T1000 (cell line): Measurements from ENCODE around the gene CACNA1C.
"Not testable (repeated sequence)": the region's sequence is repeated elsewhere in the genome, so short reads cannot be mapped to it uniquely, and the experiment has no call there.

Experiments
- DNase-seq: peaks from one replicate; lab custom pipeline; 2025; ENCODE audit warnings: mixed read lengths; lab: John Stamatoyannopoulos, UW

The CACNA1C gene

GRCh38 chr12:2076196-2076570 lies 23.4 kb downstream of the CACNA1C start:
- no peak for DNase-seq

DNA sequence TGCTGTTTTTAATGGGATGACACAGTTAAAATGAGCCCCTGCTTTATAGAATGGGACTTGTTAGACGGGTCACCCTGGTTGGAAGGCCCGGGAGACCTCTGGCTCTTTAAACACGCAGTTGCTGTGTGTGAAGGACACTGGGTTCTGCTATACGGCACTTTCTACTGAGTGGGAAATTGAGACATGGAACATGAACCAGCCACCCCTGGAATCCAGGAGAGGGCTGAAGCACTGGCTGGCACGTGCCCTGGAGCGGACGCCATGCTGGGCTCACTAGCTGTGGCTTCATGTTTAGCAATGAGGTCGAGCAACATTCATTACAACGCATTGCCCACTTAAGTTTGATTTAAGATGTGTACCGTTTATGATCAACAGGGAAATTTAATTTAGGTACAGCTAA lies 23.9 kb downstream of the CACNA1C start:
- DNase-seq: no peak

DNA sequence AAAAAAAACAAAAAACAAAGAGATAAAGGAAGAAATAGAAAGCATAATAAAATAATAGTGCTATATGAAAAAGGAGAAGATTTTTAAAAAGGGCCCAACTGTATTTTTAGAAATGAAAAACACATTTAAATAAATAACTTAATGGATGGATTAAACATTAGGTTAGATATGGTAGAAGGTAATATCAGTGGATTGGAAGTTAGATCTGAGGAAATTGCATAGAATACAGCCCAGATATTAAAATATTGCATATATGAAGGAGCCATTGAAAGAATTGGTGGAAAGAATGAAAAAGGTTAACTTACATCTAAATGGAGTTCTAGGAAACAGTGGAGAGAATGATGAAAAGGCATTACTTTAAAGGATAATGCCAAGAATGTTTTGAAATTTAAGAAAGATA lies 27.8 kb downstream of the CACNA1C start:
- no peak for DNase-seq

- no peak for DNase-seq
Observed at GRCh38 chr12:2082321-2082720, 29.5 kb downstream of the CACNA1C start.

GRCh38 chr12:2083008-2083407 lies 30.2 kb downstream of the CACNA1C start:
- no peak for DNase-seq

GRCh38 chr12:2083561-2083960 lies 30.8 kb downstream of the CACNA1C start:
- no peak for DNase-seq

- DNase-seq: peak; percentile 58
Observed at GRCh38 chr12:2084553-2085296, 31.9 kb downstream of the CACNA1C start.

- DNase-seq: no peak
Observed at GRCh38 chr12:2092354-2092753, 39.6 kb downstream of the CACNA1C start.

GRCh38 chr12:2092890-2093289 lies 40.1 kb downstream of the CACNA1C start:
- DNase-seq: peak; percentile 88

DNA sequence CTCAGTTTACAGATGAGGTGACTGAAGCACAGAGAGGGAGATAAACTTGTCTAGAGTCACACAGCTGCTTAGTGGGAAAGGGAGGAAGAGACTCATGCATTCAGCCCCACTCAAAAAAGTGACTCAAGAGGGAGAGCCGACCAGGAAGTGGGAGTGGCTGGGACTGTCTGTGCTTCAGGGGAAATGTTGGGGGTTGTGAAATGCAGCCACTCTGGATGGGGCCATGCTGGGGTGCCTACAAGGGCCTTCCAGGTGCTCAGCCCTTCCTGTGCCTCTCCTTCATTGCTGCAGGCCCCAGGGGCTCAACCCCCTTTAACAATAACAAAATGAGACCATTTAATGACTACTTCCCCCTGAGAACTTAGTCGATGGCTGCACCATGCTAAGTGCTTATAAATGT lies 41.8 kb downstream of the CACNA1C start:
- DNase-seq: no peak

DNA sequence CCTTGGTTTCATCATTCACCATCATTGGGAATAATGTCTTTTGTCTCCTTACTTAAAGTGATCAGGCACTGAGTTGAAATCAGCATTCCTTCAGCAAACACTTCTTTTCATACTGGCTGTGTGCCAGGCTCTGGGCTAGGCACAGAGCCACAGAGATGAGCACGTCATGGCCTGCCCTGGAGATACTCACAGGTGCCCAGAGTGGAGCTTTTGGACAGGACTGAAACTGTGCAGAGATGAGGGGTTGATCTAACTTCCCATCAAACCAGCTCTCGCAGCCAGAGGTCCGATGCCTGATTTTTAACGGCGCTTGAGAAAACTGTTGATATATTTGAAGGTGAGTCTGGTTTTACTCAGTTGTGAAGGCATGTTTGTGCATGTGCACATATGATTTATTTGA lies 43.1 kb downstream of the CACNA1C start:
- DNase-seq: no peak

GRCh38 chr12:2097617-2098016 lies 44.8 kb downstream of the CACNA1C start:
- DNase-seq: no peak

DNA sequence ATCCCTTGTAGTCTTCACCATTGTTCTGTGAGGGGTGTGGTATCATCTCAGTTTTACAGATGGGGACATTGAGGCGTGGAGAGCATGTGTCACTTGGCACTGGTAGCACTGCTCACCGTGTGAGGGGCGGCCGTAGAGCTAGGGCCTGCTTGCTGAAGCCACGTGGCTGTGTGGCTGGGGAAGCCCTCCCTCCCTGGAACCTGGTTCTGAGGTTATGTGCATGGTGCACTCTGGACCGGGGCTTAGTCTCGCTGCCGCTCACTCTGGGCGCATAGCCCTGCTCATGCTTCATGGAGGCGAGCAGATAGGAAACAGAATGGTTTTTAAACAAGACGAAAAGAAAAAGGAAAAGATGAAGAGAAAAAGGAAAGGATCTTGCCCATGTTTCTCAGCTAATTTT lies 46.1 kb downstream of the CACNA1C start:
- DNase-seq: no peak

DNA sequence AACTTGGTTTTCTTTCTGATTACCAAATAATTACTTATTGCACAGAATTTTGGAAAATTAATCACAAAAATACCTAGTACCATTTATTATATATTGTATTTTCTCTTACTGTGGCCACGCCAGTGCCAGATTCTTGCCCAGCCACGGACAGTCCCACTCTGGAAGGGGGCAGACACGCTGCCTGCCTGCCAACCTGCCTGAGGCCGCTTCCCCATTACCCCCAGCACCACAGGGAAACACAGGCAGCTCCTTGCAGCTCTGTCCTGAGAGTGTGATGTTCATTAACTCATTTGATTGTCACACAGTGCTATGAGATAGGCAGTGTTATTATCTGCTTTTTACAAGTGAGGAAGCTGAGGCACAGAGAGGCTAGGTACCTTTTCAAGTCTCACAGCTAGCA lies 46.8 kb downstream of the CACNA1C start:
- DNase-seq: no peak

DNA sequence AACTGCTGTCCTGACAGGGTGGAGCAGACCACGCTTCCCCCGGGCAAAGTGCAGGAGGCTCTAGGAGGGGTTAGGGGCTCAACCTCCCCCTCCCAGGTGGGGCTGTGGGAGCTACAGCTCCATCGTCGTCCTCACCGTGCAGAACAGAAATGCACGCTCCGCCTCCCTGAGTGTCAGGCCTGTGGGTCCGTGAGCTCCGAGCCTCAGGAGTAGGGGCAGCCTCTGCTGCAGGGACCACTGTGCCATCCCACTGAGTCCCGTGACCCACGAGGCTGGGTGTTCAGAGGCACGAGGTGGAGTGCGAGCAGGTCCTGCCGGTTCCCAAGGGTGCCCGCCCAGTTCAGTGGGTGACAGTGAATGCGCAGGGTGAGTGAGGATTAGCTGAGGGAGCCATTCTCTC lies 48.6 kb downstream of the CACNA1C start:
- DNase-seq: no peak

GRCh38 chr12:2101771-2102170 lies 49.0 kb downstream of the CACNA1C start:
- no peak for DNase-seq

- DNase-seq: not testable (repeated sequence)
Observed at GRCh38 chr12:2102736-2103135, 49.9 kb downstream of the CACNA1C start.

DNA sequence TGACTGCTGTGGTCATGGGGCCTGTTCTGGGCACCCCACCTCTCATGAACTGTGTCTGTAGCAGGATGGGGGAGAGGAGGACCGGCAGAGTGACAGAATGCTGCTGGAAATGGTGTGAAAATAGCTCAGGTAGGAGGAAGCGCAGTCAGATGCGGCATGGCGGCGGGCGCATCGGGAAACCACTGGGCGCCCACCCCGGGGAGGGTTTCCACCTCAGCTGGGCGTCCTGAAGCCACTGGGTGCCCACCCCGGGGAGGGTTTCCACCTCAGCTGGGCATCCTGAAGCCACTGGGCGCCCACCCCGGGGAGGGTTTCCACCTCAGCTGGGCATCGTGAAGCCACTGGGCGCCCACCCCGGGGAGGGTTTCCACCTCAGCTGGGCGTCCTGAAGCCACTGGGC lies 52.6 kb downstream of the CACNA1C start:
- DNase-seq: not testable (repeated sequence)

DNA sequence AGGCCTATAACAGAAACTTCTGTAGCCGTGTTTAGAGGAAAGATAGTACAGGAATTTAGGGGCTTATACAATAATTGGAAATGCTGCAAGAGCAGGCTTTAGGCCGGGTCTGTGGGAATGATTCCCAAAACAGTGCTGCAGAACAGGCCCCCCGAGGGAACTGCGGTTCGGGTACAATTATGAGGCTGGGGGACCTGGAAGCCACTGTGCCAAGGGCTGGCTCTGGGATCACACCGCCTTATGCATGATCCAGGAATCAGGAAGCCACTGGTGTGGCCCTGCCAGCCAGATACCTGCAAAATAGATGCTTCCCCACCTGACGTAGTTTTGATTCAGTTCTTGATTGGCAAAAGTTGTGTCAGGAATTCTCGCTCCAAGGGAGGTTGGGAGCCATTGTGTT lies 55.4 kb downstream of the CACNA1C start:
- no peak for DNase-seq

DNA sequence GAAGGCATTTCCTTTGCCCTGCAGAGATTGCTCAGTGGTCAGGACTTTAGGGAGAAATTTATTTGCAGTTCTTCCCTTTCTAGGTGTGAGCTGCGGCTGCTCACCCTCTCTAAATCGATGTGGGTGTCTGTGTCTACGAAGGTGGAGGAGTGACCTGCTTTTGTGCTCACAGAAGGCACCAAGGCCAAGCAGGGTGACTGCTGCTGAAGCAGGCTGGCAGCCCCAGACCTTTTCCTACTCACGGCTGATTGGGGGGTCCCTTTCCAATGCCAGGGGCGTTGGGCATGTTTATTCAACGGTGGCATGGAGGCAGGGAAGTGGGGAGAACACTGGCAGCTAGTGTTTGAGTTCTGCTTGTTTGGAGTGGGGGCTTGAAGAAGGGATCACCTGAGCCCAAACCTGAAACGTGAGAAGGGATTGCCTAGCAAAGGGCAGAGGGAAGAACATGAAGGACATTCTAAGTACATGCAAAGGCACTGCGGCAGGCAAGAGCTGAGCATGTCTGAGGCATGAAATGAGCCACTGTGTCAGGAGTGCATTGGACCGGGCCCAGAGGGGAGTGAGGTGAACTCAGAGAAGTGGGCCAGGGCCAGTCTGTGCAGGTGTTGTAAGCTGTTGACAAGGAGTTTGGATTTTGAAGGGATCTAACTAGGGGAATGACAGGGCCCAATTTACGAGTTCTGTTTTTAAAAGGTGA lies 56.3 kb downstream of the CACNA1C start:
- no peak for DNase-seq

- no peak for DNase-seq
Observed at GRCh38 chr12:2110127-2110526, 57.3 kb downstream of the CACNA1C start.

DNA sequence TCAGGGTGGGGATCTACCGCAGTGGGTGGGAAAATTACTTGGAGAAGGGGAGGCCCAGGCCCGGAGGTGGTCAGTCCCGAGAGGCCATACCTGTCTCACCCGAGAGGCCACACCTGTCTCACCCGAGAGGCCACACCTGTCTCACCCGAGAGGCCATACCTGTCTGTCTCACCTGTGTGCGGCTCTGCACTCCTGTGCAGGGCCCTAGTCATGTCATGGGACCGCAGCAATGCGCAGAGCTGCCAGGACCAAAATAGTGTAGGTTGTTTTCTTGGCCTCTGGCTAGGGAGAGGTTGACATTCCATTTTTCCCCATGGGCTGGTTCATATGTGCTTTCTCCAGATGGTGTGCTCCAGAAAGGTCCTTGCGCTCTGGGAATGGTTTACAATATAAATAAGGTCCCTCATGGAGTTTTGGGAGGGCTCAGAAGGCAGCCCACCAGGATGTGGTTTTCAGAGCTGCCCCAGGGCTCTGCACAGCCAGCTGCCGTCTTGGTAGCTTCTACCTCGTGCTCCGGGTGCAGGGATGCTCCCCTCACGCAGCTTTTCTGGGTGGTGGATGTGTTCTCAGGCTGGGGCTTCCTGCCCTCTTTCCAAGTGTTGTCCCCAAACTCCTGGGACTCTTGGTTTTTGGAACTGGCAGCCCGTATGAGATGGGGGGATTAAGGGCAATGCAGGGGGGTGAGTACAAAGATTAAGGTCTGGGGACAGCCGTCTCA lies 58.2 kb downstream of the CACNA1C start:
- no peak for DNase-seq

- DNase-seq: no peak
Observed at GRCh38 chr12:2111826-2112225, 59.0 kb downstream of the CACNA1C start.
